ENCODE results near the gene CDCA7L.

CDCA7L gene

GRCh38 chr7:21922605-21923004 is 23.1 kb downstream of the CDCA7L start:
- no peak for DNase-seq (ENCODE audit: low read depth in 2 of 2)
- no peak for TF ChIP-seq CTCF (IDR thresholded peaks at IDR 0.05; ENCODE audit: low read depth, low read length)
- H3K4me3 ChIP-seq (replicated peaks in 1 of 2; ENCODE audit: low read depth in 2 of 2, low read length in 2 of 2): no peak overlapping the region

- no peak overlapping the region for H3K4me3 ChIP-seq (replicated peaks in 1 of 2; ENCODE audit: low read depth in 2 of 2, low read length in 2 of 2)
- DNase-seq (ENCODE audit: low read depth in 2 of 2): no peak
- no peak for TF ChIP-seq CTCF (IDR thresholded peaks at IDR 0.05; ENCODE audit: low read depth, low read length)
These were observed 24.8 kb downstream of the CDCA7L start for GRCh38 chr7:21920936-21921335.

- TF ChIP-seq CTCF (IDR thresholded peaks at IDR 0.05; ENCODE audit: low read depth, low read length): no peak
- DNase-seq (ENCODE audit: low read depth in 2 of 2): no peak
- no peak overlapping the region for H3K4me3 ChIP-seq (replicated peaks in 1 of 2; ENCODE audit: low read depth in 2 of 2, low read length in 2 of 2)
These were observed 27.5 kb downstream of the CDCA7L start for GRCh38 chr7:21918216-21918615.

GRCh38 chr7:21916629-21917028 is 29.1 kb downstream of the CDCA7L start:
- no peak for DNase-seq (ENCODE audit: low read depth in 2 of 2)
- H3K4me3 ChIP-seq (replicated peaks in 1 of 2; ENCODE audit: low read depth in 2 of 2, low read length in 2 of 2): no peak overlapping the region

GRCh38 chr7:21916176-21916575 is 29.5 kb downstream of the CDCA7L start:
- H3K4me3 ChIP-seq (replicated peaks in 1 of 2; ENCODE audit: low read depth in 2 of 2, low read length in 2 of 2): no peak overlapping the region
- DNase-seq (ENCODE audit: low read depth in 2 of 2): no peak
- no peak for TF ChIP-seq CTCF (IDR thresholded peaks at IDR 0.05; ENCODE audit: low read depth, low read length)

More at GRCh38 chr7:21916629-21917028, 29.1 kb downstream of the CDCA7L start:
- TF ChIP-seq CTCF (IDR thresholded peaks at IDR 0.05; ENCODE audit: low read depth, low read length): no peak

GRCh38 chr7:21915140-21915539 is 30.6 kb downstream of the CDCA7L start:
- no peak for DNase-seq (ENCODE audit: low read depth in 2 of 2)
- no peak for TF ChIP-seq CTCF (IDR thresholded peaks at IDR 0.05; ENCODE audit: low read depth, low read length)
- no peak overlapping the region for H3K4me3 ChIP-seq (replicated peaks in 1 of 2; ENCODE audit: low read depth in 2 of 2, low read length in 2 of 2)

- DNase-seq (ENCODE audit: low read depth in 2 of 2): no peak
These were observed 31.0 kb downstream of the CDCA7L start for GRCh38 chr7:21914671-21915070.

More at GRCh38 chr7:21914671-21915070, 31.0 kb downstream of the CDCA7L start:
- TF ChIP-seq CTCF (IDR thresholded peaks at IDR 0.05; ENCODE audit: low read depth, low read length): no peak
- H3K4me3 ChIP-seq (replicated peaks in 1 of 2; ENCODE audit: low read depth in 2 of 2, low read length in 2 of 2): no peak overlapping the region

Data from cardiac fibroblast (primary cell).